Retinal pigment epithelial cell (primary cell): Measurements from ENCODE around the gene SEMA7A.

Source experiments
- DNase-seq: peaks from one replicate; pipeline ENCODE4 v3.0.0-alpha.2; 2010; ENCODE audit warnings: low read depth
- H3K4me3 ChIP-seq: 2 replicates; pipeline ENCODE4 v1.5.1; 2011; ENCODE audit warnings: mild to moderate bottlenecking, low read length, control low read depth, moderate library complexity
- CTCF ChIP-seq: conservative IDR thresholded peaks from 2 replicates; pipeline ENCODE4 v1.5.1; 2011; ENCODE audit warnings: low read depth, low read length, control low read depth, inconsistent platforms

SEMA7A gene

GRCh38 chr15:74382004-74382816 lies 51.5 kb downstream of the SEMA7A start:
- no peak for DNase-seq
- TF ChIP-seq CTCF, result peak; percentile 95
- H3K4me3 ChIP-seq, result no peak overlapping the region

- no peak for TF ChIP-seq CTCF
Measured at GRCh38 chr15:74381481-74381880, 52.3 kb downstream of the SEMA7A start.

GRCh38 chr15:74381190-74381453 lies 52.6 kb downstream of the SEMA7A start:
- DNase-seq, result no peak
- H3K4me3 ChIP-seq, result no peak overlapping the region
- TF ChIP-seq CTCF, result no peak

More at GRCh38 chr15:74381481-74381880, 52.3 kb downstream of the SEMA7A start:
- no peak overlapping the region for H3K4me3 ChIP-seq
- DNase-seq, result no peak

GRCh38 chr15:74380361-74381189 lies 53.2 kb downstream of the SEMA7A start:
- no peak overlapping the region for H3K4me3 ChIP-seq
- TF ChIP-seq CTCF, result no peak
- DNase-seq, result no peak

GRCh38 chr15:74378848-74379247 lies 54.9 kb downstream of the SEMA7A start:
- no peak for DNase-seq

More at GRCh38 chr15:74378848-74379247, 54.9 kb downstream of the SEMA7A start:
- TF ChIP-seq CTCF, result no peak
- no peak overlapping the region for H3K4me3 ChIP-seq
